ENCODE measurements around the gene HMCN1.
"Not testable (repeated sequence)": the region's sequence is repeated elsewhere in the genome, so short reads cannot be mapped to it uniquely, and the experiment has no call there.

HMCN1 gene

DNA sequence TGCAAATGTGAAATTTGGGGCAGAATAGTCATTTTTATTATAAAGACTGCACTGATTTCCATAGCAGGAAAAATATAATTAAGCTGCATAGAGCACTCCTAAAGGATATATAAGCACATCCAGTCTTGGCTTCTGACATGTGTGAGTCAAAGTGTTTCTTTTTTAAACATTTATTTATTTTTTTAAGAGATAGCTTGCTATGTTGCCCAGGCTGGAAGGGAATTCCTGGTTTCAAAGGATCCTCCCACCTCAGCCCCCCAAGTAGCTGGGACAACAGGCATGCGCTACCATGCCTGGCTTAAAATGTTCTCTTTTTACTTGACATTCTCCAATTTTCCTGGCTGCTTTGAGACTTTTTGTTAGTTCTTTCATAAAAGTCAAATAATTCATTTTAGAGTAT is 126.1 kb downstream of the HMCN1 start:
- no peak for DNase-seq

- DNase-seq = no peak
Observed at GRCh38 chr1:185860859-185861258, 126.7 kb downstream of the HMCN1 start.

DNA sequence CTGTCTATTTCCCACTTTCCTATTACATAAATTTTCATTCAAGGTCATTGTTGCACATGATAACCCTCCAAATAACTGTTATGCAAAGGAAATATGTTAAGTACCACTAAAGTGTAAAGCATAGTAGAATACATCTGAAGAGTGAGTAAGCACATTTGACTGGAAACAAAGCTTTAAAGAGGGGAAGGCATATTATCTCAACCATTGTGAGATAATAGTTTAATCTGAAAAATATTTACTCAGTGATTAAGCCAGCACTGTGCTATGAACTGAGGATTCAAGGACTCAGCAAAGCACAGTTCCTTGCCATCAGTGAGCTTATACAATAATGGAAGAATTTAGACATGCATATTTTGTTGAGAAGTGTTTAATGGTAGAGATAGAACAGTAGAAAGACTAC is 127.4 kb downstream of the HMCN1 start:
- DNase-seq = no peak

DNA sequence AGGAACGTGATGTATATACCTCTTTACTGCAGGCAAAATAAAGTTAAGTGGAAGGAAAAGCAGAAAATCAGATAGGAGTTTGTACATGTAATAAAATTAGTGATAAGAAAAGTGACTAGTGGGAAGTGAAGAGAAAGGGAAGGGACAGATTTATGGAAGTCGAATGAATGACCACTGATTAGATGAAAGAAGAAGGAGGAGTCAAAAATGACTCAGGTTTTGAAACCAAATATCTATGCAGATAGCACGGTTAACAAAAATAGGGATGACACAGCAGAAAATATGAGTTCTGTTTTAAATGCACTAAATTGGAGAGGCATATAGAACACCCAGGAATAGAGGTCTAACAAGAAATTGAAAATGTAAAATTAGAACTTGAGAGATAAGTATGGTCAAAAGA is 128.0 kb downstream of the HMCN1 start:
- no peak for DNase-seq

DNA sequence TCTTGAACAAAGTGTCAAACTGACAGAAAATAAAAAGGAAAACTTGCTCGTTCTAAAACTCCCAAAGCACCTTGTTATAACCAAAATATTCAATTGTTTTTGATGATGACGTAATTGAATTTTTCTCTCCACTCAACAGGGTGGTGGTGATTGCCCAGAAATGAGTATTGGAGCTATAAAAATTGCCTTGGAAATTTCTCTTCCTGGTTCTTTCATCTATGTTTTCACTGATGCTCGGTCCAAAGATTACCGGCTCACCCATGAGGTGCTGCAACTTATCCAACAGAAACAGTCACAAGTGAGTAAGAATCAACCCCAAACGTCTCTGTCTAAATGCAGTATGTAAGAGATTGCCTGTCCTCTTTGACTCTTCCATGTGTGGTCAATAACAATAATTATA is 130.1 kb downstream of the HMCN1 start:
- no peak for DNase-seq

DNA sequence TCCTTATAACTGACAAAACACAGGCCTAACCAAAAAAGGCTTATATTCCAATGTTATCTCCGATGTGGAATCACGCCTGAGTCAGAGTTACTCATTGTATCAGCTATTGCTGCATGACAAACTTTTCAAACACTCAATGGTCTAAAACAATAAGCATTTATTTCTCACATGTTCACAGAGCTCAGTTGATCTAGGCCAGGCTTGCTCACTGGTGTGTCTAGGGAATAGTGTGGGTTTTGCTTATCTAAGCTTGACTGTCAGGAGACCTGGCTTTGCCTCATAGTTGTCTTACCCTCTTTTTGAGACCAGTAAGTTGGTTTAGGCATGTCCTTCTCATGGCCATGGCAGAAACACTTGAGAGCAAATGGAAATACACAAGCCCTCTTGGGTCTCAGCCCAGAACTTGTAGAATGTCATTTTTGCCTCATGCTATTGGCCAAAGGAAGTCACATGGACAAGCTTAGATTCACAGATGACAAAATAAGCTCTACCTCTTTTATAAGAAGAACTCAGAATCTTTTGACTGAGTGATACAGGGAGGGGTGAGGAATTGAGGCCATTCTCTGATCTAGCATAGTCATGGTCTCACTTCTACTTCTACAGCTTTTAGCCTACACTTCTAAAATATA is 130.8 kb downstream of the HMCN1 start:
- no peak for DNase-seq

- no peak for DNase-seq
Observed at GRCh38 chr1:185869590-185869989, 135.4 kb downstream of the HMCN1 start.

DNA sequence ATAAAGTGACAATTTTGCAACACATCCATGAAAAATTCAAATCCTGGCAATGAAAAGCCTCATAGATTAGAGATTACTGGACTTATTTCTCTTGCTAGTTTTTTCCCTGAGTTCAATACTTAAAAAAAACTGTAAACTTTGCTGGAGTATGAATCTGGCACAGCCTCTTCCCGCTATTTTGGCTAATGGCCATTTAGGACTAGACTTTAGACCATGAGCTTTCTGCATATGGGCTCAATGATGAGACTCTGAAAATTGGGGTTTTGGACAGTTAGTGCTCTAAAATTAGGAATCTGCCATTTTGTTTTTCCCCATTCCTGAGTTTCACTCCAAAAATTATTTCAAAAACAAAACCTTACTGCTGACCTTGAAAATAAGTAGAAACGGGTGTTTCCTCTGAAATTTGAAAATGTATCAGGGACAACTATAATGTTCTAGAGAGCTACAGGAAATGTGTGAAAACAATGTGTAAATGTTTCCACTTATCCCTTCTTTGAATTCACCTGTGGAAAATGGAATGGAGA is 137.5 kb downstream of the HMCN1 start:
- no peak for DNase-seq

GRCh38 chr1:185874246-185874645 is 140.1 kb downstream of the HMCN1 start:
- DNase-seq = no peak

- no peak for DNase-seq
Observed at GRCh38 chr1:185880330-185880729, 146.1 kb downstream of the HMCN1 start.

- no peak for DNase-seq
Observed at GRCh38 chr1:185880779-185881333, 146.7 kb downstream of the HMCN1 start.

GRCh38 chr1:185886046-185886445 is 151.9 kb downstream of the HMCN1 start:
- no peak for DNase-seq

DNA sequence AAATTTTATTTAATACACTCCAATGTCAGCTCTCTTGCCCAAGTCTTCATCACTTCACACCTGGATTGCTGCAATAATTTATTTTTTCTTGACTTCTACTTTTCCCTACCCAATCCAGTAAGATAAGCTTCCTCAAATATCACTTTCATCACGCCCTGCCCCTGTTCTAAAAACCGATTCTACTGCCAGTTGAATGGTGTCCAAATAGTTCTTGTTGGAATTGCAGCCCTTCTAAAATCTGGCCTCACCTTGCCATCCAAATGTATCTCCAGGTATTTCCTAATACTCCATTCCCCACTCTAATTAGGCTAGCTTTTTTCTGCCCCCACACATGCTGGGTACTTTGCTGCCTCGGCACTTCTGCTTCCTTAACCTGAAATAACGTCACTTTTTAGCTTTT is 152.5 kb downstream of the HMCN1 start:
- no peak for DNase-seq

GRCh38 chr1:185892831-185893403 is 158.7 kb downstream of the HMCN1 start:
- DNase-seq = not testable (repeated sequence)

GRCh38 chr1:185894791-185895190 is 160.6 kb downstream of the HMCN1 start:
- no peak for DNase-seq

- DNase-seq = no peak
Observed at GRCh38 chr1:185895208-185895900, 161.2 kb downstream of the HMCN1 start.

- no peak for DNase-seq
Observed at GRCh38 chr1:185896863-185897262, 162.7 kb downstream of the HMCN1 start.

DNA sequence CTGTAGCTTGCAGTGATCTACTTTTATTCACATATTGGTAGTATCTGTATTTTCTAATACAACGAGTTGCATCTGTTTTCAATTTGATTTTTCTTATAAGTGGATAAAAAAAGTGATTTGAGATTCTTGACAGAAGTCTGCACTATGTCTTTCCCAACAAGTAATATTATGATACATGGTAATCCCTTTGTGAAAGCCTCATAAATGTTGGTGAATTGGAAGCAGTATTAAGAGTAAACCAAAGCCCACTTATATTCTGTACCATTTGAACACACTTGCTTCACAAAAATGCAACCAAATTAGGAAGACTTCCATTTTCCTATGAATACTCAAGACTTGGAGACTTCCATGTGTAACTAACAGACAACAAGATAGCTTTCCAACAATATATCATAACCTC is 172.0 kb downstream of the HMCN1 start:
- no peak for DNase-seq

GRCh38 chr1:185907246-185907645 is 173.1 kb downstream of the HMCN1 start:
- no peak for DNase-seq

GRCh38 chr1:185911978-185912377 is 177.8 kb downstream of the HMCN1 start:
- DNase-seq = no peak

GRCh38 chr1:185912504-185912903 is 178.3 kb downstream of the HMCN1 start:
- no peak for DNase-seq

- DNase-seq = no peak
Observed at GRCh38 chr1:185914089-185914488, 179.9 kb downstream of the HMCN1 start.

- DNase-seq = no peak
Observed at GRCh38 chr1:185916861-185917260, 182.7 kb downstream of the HMCN1 start.

DNA sequence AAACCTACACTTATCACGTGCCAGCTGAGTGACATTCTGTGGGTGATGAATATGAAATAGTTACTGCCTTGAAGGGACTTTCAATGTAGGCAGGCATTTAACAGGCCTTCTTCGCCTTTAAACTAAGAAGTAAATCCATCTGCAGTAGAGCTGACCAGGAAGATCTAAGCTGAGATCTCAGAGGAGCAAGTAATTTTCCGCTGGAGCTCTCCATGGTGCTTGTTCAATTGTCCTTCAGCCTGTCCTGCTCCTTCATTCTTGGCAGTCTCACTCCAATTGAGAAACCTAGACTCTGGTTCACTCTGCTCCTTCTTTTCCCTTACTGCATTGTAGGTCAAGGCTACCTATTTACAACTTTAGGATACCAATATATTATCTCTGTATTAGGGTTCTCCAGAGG is 183.5 kb downstream of the HMCN1 start:
- no peak for DNase-seq

All from NCI-H2081 treated with DMSO at 0.1 percent for 48 hours (cell line).